T follicular helper cell (primary cell): ENCODE data around the gene RAD51B.
"Not testable (repeated sequence)": the region's sequence is repeated elsewhere in the genome, so short reads cannot be mapped to it uniquely, and the experiment has no call there.

Experiments used
- DNase-seq: peaks from one replicate; pipeline ENCODE4 v3.0.0-alpha.2; 2020; ENCODE audit warnings: low read depth

The RAD51B gene

DNA sequence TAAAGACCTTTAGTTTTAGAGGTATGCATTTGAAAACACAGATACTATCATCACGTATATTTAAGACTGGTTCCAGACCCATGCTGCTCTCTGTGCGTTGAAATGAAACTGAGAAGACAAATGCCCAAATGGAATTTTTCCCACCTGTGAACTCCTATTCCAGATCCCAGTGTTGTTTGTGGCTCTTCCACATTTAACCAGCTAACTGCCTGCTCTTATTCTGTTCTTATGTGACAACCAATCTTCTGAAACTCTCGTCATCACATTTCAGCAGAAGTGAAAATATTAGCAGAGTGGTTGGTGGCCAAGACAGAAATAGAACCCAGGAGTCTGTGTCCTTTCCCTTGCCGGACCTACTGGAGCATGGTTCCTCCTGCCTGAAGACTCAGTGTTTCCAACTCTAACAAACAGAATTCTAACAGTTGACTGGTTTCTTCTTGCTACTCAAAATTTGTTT, 460.2 kb downstream of the RAD51B start:
- no peak for DNase-seq

- DNase-seq = no peak
These were observed 461.9 kb downstream of the RAD51B start for GRCh38 chr14:68281497-68281896.

DNA sequence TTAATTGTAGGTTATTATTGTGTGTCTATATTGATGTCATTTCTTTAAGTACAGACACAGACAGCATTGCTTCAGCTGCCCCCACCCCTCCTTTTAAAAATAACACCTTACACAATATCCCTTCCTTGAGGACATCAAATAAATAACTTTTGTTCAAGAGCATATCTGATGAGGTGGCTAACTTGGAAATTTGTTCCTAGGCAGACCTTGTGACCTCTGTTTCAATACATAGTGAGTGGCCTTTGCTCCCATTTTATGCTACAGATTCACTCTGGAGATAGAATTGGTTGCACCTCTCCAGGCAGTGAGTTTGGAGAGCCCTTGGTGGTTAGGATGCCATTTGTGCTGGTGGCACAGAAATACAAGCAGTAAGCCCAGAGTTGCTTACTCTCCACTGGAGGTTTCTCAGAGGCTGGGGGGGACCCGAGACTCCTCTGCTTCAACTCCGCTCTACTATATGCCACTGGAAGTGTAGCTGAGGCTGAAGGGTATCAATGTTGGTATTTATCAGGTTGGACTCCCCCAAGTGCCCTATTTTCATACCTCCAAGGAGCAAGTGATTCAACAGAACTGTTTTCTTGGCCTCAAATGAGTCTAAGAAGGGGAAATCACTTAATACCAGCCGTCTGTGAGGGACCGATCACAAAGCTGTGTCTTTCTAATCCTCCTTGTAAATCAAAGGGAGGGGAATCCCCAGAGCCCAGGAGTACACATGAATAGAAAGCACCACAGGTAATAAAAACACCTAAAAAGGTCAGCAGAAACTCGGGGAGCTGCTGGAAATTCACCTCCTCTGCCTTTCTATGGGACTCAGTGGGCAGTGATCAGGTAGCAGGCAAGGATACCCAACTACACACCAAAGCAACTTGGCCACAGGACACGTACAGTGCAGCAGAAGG, 463.1 kb downstream of the RAD51B start:
- peak; percentile 24 for DNase-seq

DNA sequence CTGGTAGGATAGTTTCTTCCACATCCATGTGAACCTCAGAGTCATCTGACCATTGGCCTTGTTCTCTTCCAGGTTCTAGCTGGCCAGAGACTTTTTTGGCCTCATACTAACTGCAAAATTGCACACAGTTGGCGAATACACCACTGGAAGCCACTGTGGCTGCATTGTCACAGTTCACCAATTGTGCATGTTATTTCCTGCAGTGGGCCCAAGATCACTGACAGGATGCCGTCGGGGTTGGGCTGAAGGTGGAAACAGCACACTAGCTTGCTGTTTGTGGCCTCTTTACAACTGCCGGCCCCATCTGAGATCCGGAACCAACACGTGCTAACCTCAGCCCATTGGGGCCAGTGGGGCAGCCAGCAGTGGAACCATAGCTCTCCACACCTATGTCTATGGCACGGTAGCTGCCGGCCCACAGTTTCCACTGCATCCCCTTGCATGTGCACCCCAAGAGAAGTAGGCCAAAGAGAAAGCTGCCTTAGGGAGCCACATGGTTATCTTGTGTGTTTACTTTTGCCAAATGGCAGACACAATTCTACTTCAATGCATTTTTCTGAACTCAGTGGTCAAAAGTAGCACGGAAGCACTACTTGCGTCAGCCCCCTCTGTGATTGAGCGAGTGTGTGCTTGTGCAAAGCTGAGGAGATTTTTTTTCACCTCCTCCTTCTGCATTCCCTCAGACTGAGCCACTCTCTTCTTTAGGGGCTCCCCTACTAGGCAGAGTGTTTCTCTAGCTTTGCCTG, 464.0 kb downstream of the RAD51B start:
- peak; percentile 25 for DNase-seq

DNA sequence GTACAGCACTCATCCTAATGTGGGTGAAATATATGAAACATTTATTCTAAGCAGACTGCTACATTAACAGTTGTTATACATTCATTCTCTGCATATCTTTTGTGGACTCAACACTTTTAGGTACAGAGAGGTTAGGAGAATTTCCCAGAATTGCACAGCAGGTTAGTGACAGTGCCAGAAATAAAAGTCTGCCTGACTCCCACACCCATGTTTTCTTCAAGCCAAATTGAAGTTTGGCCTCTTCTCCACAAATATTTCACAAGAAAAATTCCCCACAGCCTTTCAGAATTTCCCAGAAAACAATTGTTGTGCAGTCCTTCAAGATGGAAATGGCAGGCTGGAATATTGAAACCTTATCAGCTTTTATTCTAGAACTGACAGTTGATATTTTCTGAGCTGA, 464.8 kb downstream of the RAD51B start:
- DNase-seq = no peak

DNA sequence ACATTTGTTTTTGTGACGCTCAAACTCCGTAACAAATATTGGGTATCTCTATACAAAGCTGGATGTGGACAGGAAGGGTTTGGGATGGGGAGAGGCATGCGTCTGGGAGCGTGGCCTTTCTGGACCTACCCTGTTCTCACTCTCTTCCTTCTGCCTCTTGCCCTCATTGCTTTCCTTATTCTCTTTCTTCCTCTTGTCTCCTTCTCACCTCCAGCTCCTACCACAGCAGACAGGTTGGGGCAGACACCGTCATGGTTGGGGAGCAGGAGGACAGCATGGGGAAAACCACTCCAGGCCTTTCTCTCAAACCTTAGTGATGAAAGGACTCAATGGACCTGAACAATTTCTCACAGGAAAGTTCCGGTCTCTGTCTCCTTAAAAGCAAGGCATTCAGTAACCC, 465.3 kb downstream of the RAD51B start:
- no peak for DNase-seq

DNA sequence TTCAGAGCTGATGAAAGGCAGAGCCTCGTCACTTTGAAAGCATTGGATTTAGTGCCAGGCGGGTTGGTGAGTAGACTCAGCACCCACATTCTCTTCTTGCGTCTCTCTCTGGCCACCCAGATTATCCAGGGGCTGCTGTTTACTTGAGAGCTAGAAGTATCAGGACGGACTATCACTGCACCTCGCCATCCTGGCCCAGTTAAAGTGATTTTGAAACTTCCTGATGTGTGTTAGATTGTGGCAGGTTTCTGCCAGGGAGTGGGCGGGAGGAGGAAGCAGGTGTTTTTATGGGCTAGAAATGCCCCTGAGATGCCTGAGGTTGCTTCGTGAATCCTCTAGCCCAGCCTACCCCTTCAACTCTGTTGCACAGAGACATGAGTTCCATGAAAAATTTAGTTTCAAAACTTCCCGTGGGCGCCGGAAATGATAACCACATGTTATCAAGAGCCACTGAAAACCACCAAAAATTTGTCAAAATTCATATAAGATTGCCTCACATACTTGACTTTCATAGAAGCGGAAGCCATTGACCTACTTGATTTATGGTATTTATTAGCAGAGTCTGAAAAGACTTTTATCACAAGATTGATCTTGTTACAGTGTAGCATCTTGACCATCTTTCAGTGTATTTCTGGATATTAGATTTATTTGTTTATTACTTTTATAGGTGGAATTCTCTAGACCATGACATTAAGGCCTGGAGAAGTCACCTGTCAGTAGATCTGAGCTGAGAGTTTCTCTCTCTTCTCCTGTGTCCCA, 466.0 kb downstream of the RAD51B start:
- DNase-seq = no peak

- no peak for DNase-seq
These were observed 467.1 kb downstream of the RAD51B start for GRCh38 chr14:68286667-68287066.

DNA sequence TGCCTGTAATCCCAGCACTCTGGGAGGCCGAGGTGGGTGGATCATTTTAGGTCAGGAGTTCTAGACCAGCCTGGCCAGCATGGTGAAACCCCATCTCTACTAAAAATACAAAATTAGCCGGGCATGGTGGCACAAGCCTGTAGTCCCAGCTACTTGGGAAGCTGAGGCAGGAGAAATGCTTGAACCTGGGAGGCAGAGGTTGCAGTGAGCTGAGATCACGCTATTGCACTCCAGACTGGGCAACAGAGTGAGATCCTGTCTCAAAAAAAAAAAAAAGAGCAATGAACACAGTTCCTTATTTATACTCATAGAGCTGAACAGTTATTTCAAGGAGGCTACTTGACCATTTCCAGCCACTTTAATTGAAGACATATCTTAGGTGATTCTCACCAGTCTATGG, 469.9 kb downstream of the RAD51B start:
- not testable (repeated sequence) for DNase-seq

DNA sequence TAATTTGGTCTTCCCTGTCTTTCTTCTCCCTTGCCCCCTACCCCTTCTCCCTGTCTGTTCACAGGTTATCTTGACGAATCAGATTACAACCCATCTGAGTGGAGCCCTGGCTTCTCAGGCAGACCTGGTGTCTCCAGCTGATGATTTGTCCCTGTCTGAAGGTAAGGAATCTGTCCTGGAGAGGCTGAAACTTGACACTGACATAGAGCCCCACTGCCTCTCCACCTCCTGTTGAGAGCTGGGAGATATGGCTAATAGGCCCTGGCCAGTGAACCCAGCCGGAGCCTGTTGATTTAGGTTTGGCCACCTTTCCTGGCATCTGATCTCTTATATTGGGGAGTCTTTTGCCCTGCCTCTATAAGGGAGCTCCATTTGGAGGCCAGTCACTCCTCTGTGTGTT, 472.2 kb downstream of the RAD51B start:
- no peak for DNase-seq

DNA sequence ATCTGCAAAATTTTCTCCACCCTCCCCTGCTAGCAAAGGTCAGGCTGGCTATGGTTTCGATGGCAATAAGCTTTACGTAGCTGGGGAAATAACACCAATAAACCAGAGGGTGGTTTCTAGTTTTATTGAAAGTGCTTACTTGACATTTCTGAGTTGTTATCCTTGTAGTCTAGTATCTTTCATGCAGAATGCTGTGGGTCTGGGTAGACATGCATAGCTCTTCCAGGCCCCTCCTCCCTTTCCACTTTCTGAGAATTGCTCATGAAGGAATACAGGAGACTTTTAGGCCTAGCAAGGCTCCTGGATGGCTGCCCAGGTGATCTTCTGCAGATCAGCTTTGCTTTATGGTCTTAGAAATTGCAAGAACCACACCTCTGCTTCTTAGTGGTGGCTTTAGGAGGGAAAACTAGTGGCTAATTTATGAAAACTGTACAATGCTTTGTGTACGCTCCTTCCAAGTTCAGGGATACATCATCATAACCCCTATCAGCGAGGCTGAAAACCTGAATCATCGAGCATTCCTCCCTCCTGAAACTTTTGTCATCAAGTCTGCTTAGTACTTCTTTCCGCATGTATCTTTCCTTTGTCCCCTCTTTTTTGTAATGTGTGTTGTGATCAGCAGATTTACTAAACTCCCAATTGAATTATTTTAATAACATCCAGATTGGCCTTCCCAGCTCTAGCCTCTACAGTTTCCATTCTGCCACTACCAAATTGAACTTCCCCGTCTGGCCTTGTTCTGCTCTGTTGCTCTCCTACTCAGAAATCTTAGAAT, 473.0 kb downstream of the RAD51B start:
- no peak for DNase-seq

DNA sequence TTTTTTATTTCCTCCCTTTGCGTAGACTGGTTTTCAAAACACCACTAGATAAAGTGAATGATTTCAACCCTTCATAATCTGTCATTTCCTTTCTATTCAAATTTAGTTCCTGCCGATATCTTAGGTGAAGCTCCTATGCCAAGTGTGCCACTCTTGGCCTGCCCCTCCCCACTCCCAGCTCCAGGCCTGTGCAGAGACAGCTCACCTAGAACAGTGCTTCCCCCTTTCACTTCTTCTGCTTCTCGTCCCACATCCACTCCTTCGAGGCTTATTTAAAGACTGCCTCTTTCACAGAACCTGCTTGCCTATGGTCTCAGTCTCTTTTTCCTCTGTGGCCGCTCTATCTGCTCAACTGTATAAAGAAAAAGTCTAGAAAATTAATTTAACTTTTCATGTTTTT, 473.8 kb downstream of the RAD51B start:
- no peak for DNase-seq

GRCh38 chr14:68295316-68295816, 475.8 kb downstream of the RAD51B start:
- DNase-seq = no peak

GRCh38 chr14:68297039-68297438, 477.5 kb downstream of the RAD51B start:
- DNase-seq = no peak

DNA sequence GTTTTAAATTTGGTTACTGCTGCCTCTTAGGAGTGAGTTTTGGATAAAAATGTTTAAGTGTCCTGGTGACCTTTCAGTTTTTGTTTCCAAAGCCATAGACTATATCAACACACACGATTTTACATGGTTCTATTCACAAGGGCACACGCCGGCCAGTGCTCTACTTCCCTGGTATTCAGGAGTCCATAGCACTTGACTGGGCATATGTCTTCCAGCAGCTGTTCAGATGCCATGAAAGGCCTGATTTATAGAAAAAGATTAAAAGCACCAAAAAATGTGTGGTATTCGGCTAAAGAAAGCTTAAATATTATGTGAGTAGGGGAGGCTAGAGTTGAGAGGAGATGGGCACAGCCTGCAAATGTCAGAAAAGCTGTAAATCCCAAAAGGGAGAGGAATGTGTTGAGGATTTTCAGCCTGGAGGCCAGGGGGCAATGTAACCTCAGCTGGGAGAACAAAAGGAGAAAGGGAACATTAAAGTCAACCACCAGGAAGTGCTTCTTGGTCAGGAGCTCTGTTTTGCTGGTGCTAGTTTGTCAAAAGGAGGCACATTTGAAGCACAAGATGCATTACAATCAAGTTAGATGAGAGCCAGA, 478.4 kb downstream of the RAD51B start:
- no peak for DNase-seq

GRCh38 chr14:68300608-68301007, 481.0 kb downstream of the RAD51B start:
- no peak for DNase-seq

DNA sequence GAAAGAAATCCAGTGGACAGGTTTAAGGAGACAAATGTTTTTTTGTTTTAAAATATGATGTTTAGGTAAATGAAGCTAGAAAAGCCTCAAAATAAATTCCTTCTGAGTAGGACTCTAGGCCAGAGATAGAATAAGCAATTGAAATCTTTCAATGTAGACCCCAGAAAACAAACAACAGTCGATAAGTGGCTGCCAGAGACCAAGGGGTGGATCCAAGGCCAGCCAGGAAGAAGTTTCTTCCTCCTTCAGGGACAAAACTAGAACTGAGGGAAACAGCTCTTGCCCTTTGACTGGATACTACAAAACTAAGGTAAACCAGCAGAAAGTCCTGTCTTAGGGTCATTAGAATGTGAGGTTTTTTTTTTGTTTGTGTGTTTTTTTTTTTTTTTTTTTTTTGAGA, 481.6 kb downstream of the RAD51B start:
- DNase-seq = no peak

DNA sequence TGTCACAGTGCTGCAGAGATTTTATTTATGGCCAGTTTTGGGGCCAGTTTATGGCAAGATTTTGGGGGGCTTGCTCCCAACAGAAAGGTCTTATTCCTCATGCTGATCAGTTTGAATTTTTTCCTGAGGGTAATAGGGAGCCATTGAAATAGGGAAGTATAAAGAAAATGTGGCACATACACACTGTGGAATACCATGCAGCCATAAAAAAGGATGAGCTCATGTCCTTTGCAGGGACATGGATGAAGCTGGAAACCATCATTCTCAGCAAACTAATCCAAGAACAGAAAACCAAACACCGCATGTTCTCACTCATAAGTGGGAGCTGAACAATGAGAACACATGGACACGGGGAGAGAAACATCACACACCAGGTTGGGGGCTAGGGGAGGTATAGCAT, 483.4 kb downstream of the RAD51B start:
- not testable (repeated sequence) for DNase-seq

DNA sequence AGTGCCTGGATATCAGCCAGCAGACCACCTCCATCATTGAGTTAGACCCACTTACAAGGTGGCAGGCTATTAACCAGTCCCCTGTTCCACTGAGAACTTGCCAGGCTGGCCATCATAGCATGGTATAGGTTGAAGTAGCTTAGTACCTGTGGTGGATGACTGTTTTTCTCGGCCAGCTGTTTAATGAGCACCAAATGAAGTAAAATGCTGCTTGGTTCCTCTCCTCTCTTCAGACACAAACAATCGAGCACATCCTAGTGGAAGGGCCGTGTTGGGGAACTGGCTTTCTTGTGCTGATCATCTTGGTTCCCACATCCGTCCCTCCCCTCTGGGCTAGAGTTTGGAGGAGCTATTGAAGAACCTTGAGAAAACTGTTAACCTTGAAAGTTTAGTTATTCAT, 486.2 kb downstream of the RAD51B start:
- no peak for DNase-seq

GRCh38 chr14:68306265-68306933, 486.8 kb downstream of the RAD51B start:
- DNase-seq = no peak
